ENCODE results near the gene GASK1A. TPM values are rescaled to one million over a fixed set of nuclear protein-coding genes. Genes with fewer than 3 reads are reported as not detected.

Gene GASK1A
- total and polyA plus RNA-seq, 2 of the 4 experiments (the other 2 are of a cell fraction), result 0.18 to 0.19 TPM

DNA sequence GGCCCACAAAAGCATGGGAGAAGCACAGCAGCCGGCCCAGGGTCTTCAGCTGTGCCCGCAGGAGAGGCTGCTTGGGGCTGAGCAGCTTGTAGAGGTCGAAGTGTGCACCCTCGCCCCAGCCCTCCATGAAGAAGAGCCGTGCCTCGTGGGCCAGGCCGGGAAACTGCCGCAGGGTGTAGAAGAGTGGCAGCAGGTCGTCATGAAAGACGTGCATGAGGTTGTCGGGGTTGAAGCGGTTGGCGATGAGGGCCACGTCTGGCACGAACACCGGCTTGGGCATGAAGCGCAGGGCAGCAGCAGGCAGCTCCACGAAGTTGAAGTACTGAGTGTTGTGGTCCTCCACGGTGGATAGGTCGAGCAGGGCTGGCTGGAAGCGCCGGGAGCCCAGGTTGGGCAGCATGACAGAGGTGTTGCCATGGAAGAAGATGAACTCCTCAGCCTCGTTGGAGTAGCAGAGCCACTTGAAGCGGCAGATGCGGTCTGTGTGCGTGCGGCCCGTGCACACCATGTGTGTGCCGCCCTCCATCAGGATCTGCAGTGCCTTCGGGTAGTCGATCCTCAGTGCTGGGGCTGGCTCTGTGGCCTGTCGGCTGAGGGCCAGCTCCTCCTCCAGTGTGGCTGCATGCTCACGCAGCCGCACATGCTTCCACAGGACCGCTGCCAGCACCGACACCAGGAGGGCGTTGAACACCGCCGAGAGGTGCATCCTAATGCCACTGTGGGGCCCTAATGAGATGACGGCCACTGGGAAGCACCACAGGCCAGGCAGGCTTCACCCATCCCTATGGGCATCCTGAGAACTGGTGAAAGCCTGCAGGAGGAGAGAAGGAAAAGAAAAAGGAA, 101.8 kb downstream of the GASK1A start:
- no peak overlapping the region for H2BK5ac ChIP-seq (ENCODE audit: low read depth, low read length, poor library complexity, severe bottlenecking)
- H3K27ac ChIP-seq (ENCODE audit: insufficient read depth, low read length), result no peak overlapping the region
- no peak overlapping the region for H2BK120ac ChIP-seq (ENCODE audit: low read depth, low read length)
- no peak overlapping the region for H3K4me2 ChIP-seq (ENCODE audit: low read depth, low read length)
- H3K14ac ChIP-seq (replicated peaks; ENCODE audit: low read depth, low read length), result no peak overlapping the region
- no peak overlapping the region for H2BK15ac ChIP-seq (ENCODE audit: low read depth, low read length)
- no peak overlapping the region for H3K9ac ChIP-seq (ENCODE audit: low read depth, low read length)
- no peak overlapping the region for H4K8ac ChIP-seq (ENCODE audit: low read depth in 2 of 2, low read length in 2 of 2)
- no peak overlapping the region for H3K18ac ChIP-seq (ENCODE audit: low read depth, low read length)
- no peak overlapping the region for H2AFZ ChIP-seq (replicated peaks; ENCODE audit: low read length, poor library complexity)
- dilution Hi-C loops (cut with HindIII; ENCODE audit: low sequenced_read_pairs, unreplicated experiment), result no loop called here
- intact Hi-C loops (cut with micrococcal nuclease), result no loop called here
- H2AK9ac ChIP-seq (replicated peaks; ENCODE audit: low read depth, low read length, poor library complexity), result no peak overlapping the region
- H3K4ac ChIP-seq (ENCODE audit: low read depth, low read length), result no peak overlapping the region
- H4K20me1 ChIP-seq (ENCODE audit: insufficient read depth, low read length), result no peaks in the 10 kb centered on the region
- ATAC-seq (ENCODE audit: low read depth) (no peak), DNase-seq (no peak)
- no peak overlapping the region for H3K4me3 ChIP-seq (ENCODE audit: insufficient read depth, low read depth, low read length)
- CTCF ChIA-PET, result no interaction called here
- in situ Hi-C loops (cut with MboI; ENCODE audit: low sequenced_read_pairs), result no loop called here
- 89% methylated on average over 37 of the region's 40 CpGs; no CpG with 5 or more reads in 1 of the 2 experiments for WGBS, 2 experiments (ENCODE audit: extremely low coverage in 2 of 2, insufficient read length in 1 of 2)
- no peak overlapping the region for H4K91ac ChIP-seq (ENCODE audit: insufficient read depth, low read depth, low read length)
- no peak overlapping the region for H4K5ac ChIP-seq (ENCODE audit: low read depth, low read length)
- POLR2A ChIA-PET (ENCODE audit: unreplicated experiment), result no interaction called here
- H3K36me3 ChIP-seq (ENCODE audit: control insufficient read depth, insufficient read depth, low read length), result peaks cover 11% of the 10 kb centered on the region; the same call in 1 of the 2 replicates
- no peaks in the 10 kb centered on the region for H3K79me1 ChIP-seq (ENCODE audit: low read depth in 1 of 2, low read length in 2 of 2)
- no peaks in the 10 kb centered on the region for H3K9me1 ChIP-seq (ENCODE audit: insufficient read depth, low read length)
- no peak overlapping the region for H3K23ac ChIP-seq (ENCODE audit: low read depth, low read length)
- H3K9me3 ChIP-seq (ENCODE audit: control insufficient read depth, insufficient read depth, low read length), result no peaks in the 10 kb centered on the region
- no peaks in the 10 kb centered on the region for H3K27me3 ChIP-seq (ENCODE audit: control insufficient read depth, insufficient read depth, low read length)
- no TSS peak for BruUV-seq (replicated peaks)
- H3K56ac ChIP-seq (ENCODE audit: extremely low read depth, insufficient read depth, low read length), result no peak overlapping the region
- no peaks in the 10 kb centered on the region for H3K4me1 ChIP-seq (ENCODE audit: control insufficient read depth, insufficient read depth, low read length)
- no peak overlapping the region for H2BK20ac ChIP-seq (ENCODE audit: low read depth, low read length)
- H2AK5ac ChIP-seq (ENCODE audit: low read depth, low read length), result no peak overlapping the region
- TF ChIP-seq, protein P1, sequence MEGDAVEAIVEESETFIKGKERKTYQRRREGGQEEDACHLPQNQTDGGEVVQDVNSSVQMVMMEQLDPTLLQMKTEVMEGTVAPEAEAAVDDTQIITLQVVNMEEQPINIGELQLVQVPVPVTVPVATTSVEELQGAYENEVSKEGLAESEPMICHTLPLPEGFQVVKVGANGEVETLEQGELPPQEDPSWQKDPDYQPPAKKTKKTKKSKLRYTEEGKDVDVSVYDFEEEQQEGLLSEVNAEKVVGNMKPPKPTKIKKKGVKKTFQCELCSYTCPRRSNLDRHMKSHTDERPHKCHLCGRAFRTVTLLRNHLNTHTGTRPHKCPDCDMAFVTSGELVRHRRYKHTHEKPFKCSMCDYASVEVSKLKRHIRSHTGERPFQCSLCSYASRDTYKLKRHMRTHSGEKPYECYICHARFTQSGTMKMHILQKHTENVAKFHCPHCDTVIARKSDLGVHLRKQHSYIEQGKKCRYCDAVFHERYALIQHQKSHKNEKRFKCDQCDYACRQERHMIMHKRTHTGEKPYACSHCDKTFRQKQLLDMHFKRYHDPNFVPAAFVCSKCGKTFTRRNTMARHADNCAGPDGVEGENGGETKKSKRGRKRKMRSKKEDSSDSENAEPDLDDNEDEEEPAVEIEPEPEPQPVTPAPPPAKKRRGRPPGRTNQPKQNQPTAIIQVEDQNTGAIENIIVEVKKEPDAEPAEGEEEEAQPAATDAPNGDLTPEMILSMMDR (conservative IDR thresholded peaks at IDR 0.05; ENCODE audit: low read depth, low read length), result no peak
- TF ChIP-seq RCOR1 (IDR thresholded peaks at IDR 0.05; ENCODE audit: insufficient replicate concordance, low read length), result no peak
- TF ChIP-seq CHD1 (IDR thresholded peaks at IDR 0.05; ENCODE audit: low read depth, low read length), result no peak
- no peak for TF ChIP-seq POLR2A (IDR thresholded peaks at IDR 0.05; ENCODE audit: low read depth, low read length)
- TF ChIP-seq CEBPB (IDR thresholded peaks at IDR 0.05; ENCODE audit: low read depth, low read length), result no peak
- TF ChIP-seq, protein P2, sequence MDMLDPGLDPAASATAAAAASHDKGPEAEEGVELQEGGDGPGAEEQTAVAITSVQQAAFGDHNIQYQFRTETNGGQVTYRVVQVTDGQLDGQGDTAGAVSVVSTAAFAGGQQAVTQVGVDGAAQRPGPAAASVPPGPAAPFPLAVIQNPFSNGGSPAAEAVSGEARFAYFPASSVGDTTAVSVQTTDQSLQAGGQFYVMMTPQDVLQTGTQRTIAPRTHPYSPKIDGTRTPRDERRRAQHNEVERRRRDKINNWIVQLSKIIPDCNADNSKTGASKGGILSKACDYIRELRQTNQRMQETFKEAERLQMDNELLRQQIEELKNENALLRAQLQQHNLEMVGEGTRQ (IDR thresholded peaks at IDR 0.05; ENCODE audit: low read depth, low read length), result no peak
- no peak for TF ChIP-seq FOS (IDR thresholded peaks at IDR 0.05; ENCODE audit: low read depth, low read length)
- TF ChIP-seq RFX5 (IDR thresholded peaks at IDR 0.05; ENCODE audit: low read depth, low read length), result no peak
- TF ChIP-seq NFE2L2 (IDR thresholded peaks at IDR 0.05; ENCODE audit: low read depth, low read length), result no peak
- TF ChIP-seq, protein P3, sequence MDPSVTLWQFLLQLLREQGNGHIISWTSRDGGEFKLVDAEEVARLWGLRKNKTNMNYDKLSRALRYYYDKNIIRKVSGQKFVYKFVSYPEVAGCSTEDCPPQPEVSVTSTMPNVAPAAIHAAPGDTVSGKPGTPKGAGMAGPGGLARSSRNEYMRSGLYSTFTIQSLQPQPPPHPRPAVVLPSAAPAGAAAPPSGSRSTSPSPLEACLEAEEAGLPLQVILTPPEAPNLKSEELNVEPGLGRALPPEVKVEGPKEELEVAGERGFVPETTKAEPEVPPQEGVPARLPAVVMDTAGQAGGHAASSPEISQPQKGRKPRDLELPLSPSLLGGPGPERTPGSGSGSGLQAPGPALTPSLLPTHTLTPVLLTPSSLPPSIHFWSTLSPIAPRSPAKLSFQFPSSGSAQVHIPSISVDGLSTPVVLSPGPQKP (IDR thresholded peaks at IDR 0.05; ENCODE audit: borderline replicate concordance, low read depth, low read length), result no peak
- TF ChIP-seq MAFK (IDR thresholded peaks at IDR 0.05; ENCODE audit: low read depth, low read length), result no peak
- no peak for TF ChIP-seq MXI1 (IDR thresholded peaks at IDR 0.05; ENCODE audit: borderline replicate concordance, low read depth, low read length)
- TF ChIP-seq MAZ (IDR thresholded peaks at IDR 0.05; ENCODE audit: borderline replicate concordance, low read depth, low read length), result no peak
- no peak for TF ChIP-seq RAD21 (IDR thresholded peaks at IDR 0.05; ENCODE audit: low read length)
- TF ChIP-seq BHLHE40 (IDR thresholded peaks at IDR 0.05; ENCODE audit: low read depth, low read length), result no peak

Measured in IMR-90 (cell line).